Measurements from ENCODE around the gene CD69.

CD69 gene

DNA sequence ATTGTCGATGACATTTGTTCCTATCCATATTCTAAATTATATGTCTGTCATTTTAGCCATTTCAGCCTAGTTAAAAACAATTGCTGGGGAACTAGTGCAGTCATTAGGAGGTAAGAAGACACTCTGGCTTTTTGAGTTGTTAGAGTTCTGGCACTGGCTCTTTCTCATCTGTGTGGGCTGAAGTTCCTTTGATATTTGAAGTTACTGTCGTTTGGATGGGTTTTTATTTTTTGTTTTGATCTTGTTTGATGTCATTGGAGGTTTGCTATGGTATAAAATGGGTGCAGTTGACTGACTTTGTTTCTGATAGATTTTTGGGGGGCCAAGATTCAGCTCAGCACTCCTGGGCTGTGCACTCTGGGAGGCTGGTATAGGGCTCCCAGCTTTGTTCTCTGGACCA lies 20.7 kb upstream of the CD69 start:
- DNase-seq = no peak

DNA sequence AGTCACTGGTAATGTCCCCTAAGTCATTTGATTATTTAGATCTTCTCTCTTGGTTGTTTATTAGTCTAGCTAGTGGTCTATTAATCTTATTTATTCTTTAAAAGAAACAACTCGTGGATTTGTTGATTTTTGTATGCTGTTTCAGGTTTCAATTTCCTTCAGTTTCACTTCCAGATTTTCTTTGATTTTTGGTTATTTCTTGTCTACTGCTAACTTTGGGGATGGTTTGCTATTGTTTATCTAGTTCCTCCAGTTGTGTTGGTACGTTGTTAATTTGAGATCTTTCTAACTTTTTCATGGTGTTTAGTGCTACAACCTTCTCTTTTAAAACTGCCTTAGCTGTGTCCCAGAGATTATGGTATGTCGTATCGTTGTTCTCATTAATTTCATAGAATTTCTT lies 18.5 kb upstream of the CD69 start:
- DNase-seq = peak in 2 of 4 experiments; percentile 13 to 29

DNA sequence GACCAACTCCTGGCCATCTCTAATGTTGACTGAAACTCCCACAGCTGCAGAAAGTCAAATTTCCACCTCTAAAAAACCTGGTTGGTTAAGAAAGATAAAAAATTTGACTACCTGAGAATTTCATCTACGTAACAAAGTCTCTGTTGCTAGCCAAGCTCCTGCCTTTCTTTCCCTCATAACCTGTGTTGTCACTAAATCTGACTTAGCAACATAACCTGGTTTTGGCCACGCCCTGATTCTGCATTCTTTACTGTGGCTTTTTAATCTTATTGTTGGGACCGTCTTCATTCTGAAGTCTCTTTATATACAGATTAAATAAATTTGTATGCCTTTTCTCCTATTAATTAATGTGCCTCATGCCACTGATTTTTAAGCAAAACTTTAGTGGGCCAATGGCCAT lies 16.1 kb upstream of the CD69 start:
- no peak for DNase-seq

DNA sequence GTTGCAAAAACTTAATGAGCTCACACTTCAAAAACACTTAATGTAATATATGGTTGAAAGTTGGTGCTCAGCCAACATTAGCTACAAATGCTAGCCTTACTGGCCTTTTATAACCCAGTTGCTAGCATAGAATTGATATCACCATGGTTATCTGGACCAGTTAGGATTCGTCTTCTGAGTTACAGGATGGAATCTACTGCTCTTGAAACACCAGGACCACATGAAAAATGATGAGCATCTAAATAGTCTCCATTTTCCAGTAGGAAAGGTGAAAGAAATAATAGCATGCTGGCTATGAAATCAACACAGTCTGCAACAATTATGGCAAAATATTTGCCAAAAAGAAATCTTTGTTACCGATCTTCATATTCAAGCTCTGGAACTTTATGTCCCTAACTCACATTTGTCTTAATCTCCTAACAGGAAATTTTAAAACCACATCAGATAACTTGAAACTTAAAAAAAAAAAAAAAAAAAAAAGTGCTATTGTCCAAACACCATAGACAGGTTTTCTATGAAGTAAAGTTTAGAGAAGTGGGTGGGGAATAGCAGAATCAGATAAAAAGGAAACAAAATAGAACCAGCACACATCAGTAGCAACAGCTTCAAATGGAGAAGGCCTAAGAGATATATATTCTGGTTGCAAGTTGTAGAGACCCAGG lies 12.6 kb upstream of the CD69 start:
- DNase-seq = no peak

DNA sequence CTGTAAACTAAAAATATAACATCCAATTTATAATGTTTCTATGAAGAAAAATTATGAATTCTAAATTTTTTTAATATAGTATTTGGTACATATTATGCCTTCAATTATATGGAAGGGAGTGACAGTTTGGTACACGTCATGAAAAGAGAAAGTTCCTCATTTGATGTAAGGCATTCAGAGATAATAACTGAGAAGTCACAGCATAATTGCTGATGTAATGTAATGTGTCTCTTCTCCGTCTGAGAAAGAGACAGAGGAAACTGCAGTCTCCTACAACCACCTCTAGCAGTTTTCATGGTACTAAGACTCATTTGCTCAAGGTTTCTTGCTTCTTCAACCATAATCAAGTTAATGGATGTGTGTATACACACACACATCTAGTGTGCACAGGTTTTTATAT lies 2.3 kb upstream of the CD69 start:
- DNase-seq = peak; percentile 34 to 81 (median 58)

DNA sequence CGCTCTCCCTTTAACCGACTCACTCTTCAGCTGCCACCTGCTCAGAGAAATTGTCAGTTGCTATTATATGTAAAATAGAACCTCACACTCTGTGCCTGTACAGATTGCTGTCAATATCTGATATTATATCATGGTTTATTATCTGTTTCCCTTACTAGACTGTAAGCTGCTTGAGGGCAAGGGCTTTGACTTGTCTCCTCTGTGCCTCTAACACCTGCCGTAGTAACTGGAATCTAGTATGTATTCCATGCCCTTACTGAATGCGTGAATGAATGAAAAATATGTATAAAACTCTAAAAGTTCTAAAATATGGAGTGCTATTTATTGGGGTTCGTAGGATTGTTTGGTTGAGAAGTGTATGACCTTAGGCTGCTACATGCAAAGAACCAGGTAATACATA lies 1.7 kb upstream of the CD69 start:
- DNase-seq = no peak

DNA sequence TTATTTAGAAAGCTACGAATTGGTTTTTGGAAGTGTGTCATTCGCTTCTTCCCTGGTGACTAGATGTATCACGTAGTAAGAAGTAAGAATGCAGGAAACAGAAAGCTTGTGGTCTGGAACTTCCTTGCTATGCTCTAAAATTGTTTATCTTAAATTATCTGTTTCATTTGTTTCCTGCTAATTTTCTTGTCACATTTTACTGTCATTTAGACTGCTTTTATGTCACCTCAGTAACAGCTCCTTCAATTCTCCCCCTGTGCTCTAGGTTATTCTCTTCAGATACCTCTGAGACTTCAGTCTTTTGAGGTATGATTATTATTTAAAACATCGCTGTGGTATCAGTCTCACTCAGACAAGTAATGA lies 699 bp upstream of the CD69 start:
- peak in 3 of 4 experiments; percentile 21 to 51 (median 46) for DNase-seq

DNA sequence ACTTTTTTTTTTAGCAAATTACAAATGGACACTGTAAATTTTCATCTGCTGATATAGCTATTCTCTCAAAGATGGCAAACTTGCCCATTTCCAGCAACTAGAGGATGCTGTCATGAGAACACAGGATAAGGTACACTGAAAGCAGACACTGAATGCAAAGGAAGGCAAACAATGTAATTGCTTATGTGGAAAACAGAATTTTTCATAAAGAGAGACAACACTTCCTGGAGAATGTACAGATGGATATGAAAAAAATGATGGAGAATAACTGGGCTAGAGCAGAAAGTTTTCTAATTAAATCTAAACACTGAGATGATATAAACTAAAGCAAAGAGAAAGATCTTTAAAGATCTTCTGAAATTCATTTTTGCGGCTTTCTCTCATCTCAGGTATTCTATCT lies 581 bp downstream of the CD69 start:
- DNase-seq = no peak

DNA sequence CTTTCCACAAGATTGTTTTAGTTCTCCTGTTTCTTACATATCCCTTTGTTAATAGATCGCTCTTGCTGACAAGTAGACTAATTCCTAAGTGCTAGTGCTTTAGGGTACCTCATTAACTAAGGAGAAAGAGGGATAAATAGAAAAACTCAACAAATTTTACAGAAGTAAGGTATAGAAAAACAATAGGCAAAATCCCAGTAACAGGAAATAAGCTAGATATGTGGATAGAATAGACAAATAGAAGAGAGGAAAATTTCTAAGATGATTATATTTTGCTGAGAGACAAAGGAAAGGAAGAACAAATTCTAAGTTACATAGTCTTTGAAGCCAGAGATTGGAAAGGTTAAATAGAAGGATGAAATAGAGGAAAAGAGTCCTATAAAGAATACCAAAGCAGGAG lies 1.0 kb downstream of the CD69 start:
- no peak for DNase-seq

DNA sequence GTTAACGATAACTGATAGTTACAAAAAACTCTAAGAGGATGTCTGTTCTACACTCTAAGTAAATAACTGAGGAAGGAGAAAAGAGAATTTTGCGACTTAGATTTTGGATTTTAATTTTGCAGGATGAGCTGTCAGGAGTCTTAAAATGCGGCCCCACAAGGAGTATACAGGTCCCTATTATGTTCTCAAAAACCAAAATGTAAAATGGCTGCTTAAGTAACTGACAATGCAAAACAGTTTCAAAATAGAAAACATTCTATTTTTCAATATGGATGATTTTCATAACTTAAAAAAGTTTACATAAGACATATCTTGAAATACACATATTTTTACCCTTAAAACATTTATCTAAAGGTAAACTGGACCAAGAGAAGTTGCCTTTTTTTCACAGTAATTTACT lies 2.6 kb downstream of the CD69 start:
- no peak for DNase-seq

DNA sequence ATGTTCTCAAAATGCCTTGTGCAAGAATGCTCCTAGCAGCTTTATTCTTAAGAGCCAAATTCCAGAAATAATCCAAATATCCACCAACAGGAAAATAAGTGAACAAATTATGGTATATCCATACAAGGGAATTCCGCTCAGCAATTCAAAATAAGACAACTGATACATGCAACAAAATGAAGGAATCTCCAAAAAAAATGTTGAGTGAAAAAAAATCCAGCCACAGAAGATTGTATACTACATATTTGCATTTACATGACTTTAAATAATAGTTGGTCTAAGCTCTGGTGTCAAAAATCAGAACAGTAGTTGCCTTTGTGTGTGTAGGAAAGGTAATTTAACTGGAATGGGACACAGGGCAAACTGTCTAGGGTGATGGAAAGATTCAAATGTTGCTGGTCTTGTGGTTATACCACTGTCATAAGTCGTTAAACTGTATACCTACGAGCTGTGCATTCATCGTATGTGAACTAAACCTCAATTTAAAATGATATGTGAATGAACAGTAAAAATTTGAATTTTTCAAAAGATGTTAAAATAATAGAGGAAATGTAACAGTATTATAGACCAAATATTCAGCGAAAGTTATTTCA lies 3.2 kb downstream of the CD69 start:
- no peak for DNase-seq

DNA sequence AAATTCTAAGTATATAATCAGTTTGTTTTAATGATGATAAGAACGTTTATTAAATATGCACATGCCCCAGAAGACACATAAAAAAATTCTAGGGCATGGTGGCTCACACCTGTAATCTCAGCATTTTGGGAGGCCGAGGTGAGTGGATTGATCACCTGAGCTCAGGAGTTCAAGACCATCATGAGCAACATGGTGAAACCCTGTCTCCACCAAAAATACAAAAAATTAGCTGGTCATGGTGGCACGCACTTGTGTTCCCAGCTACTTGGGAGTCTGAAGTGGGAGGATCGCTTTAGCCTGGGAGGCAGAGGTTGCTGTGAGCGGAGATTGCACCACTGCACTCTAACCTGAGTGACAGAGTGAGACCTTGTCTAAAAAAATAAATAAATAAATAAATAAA lies 4.0 kb downstream of the CD69 start:
- no peak for DNase-seq

DNA sequence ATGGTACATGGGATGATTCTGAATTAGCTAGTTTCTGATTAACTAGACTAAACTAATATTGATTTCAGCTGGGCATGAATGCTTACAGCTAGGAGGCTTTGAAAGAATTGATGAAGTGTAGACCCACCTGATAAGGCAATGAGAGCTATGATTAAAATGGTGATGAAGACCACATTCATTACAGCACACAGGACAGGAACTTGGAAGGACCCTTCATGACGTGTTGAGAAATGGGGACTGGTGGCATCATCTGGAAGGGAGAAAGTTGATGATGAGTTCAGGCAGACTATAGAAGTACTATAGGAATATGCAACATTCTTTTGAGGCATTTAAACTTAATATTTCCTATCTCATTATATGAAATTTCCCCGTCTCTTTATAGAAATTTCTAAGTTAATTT lies 4.5 kb downstream of the CD69 start:
- no peak for DNase-seq

DNA sequence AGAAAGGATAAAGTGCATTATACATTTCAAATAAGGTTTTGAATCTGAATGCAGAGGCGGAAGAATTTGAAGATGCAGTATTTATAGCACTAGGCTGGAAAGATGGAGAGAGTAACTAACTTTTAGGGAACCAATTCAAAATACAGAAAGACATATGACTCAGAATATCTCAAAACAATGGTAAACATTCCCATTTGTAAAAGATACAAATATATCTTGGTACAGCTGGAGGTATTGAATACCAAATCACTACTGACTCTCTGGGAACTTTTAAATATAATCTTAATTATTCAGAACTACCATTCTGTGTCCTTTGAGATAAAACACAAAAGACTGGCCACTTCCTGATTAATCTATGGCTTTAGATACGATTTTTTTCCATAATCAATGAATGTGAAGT lies 5.1 kb downstream of the CD69 start:
- DNase-seq = no peak

DNA sequence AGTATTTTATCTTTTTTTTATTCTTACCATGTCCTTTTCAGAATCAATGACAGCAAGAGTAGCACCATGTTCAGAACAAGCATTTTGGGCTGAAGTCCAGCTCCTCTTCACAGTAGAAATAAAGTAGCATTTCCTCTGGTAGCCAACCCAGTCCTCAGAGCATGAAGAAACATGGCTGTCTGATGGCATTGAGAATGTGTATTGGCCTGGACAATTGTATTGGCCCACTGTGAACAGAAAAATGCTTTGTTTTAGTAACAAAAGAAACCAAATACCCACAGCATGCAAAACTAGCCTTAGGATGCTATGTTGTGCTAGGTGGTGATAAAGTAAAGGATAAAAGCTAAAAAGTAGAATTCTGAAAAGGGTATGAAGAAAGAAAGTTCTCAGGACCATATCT lies 5.7 kb downstream of the CD69 start:
- no peak for DNase-seq

DNA sequence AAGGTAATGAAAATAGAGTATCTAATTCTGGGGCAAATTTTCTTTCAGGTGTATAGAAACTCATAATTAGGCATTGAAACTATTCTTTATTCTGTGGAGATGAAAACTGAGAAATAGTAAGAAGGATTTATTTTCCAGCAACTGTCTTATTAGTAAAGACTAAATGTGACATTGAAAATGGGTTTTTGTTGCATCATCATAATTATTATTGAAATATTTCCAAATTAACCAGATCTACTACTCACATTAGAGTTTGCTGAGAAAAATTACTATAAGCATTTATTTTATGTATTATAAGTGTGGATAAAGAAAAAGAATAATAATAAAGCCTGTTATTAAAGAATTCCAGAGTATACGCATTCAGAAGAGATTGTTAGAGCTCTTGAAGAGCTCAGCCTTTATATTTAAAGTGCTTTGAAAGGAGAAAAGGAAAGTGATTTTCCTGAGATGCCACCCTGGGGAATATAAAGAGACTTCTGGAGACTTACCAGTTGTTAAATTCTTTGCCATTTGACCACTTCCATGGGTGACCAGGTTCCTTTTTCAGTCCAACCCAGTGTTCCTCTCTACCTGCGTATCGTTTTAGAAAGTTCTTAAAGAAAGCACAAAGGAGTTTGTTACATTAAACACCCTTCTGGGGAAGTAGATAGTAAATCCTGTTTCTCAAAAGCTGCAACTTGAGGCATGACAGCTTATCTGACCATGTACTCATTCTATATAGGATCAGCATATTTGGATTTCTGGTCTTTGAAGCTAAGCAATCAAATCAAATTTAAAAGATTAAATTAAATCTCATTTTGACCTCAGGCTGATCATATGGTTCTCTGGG lies 6.4 kb downstream of the CD69 start:
- no peak for DNase-seq

DNA sequence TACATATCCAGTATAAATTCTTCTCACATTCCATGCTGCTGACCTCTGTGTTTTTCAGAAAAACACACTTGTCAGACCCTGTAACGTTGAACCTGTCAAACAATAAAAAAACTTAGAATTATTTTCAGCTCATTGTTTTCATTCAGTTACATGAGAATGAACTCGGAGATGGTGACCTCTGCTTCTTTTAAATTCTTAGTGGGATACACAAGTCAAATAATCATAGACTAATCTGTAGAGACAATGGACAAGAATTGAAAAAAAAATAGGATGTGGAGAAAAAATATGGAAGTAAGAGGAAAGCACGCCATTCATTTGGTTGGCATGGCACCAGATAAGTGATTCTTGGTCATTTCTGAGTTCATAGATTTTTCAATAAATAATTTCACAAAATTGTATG lies 7.2 kb downstream of the CD69 start:
- no peak for DNase-seq

DNA sequence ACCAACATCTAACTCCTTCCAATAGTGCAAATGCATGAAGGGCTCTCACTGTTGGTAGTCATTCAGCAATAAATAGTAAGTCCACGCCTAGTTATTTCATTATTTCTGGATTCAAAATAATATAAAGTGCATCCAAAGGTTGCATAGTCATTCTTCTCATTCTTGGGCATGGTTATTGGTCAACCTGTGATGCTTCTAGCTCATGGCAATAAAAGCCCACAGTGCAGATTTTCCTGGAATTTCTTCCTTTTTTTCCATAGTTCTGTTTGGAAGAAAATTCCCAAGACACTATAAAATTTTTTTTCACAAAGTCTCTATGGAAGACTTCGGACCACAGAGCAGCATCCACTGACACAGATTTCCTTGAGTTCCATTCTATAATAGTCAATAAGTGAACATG lies 7.6 kb downstream of the CD69 start:
- no peak for DNase-seq

DNA sequence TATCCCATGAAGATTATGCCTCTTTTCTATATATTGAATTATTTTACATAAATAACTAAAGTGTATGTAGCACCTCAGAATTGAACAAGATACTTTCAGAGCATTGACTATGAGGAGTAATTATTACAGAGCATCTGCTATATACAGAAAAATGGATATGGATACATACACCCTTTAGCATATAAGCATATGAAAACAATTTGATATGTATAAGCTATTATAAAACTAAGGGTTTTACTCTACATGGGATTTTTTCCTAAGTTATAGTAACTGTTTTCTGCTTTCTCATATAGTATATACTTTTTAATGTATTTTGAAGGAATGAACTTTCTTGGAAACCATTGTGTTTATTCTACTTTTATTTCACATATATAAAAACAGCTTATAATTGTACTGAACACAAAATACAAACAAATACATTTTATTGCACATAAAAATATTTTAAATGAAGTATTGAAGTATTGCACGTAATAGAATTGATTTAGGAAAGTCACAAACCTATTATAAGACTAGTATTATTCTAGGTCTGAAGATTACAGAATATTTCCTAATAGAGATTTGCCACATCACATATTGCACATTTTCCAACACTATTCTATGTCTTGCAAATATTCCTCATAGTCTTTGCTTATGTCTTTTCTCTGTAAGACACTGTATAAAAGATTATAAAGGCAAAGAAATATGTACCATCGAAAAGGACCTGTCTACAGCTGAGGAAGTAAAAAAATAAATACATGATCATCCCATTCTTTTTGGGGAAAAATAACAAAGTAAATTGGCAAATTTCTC lies 8.4 kb downstream of the CD69 start:
- DNase-seq = no peak

DNA sequence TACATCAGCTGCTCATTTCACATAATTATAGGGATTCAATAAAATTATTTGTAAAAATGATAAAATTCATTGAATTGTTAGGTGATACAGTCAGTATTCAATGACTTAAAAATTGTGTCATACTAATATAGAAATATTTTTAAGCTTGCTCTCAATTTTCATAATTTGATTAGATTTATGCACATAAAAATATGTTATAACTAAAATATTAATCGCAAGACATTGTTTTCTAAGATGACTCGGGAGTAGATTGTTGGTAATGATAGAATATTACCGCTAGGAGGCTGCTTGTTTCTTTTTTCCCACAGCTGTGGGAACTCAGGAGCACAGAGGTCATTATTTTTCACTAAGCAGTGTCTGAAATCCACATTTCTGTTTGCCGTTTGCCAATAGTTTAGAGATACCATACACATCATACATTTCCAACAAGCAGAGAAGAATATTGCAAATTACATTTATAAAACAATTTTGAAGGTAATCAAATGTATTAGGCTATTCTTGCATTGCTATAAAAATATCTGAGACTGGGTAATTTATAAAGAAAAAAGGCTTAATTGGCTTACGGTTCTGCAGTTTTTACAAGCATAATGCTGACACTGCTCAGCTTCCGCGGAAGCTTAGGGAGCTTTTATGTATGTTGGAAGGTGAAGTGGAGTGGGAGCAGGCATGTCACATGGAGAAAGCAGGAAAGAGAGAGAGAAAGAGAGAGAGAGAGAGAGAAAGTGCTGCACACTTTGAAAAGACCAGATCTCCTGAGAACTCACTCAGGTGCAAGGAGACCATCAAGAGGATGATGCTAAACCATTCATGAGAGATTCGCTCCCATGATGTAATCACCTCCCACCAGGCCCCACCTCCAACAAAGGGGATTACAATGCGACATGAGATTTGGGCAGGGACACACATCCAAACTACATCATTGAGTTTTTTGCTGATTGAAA lies 9.2 kb downstream of the CD69 start:
- DNase-seq = peak in 2 of 4 experiments; percentile 53 to 72

DNA sequence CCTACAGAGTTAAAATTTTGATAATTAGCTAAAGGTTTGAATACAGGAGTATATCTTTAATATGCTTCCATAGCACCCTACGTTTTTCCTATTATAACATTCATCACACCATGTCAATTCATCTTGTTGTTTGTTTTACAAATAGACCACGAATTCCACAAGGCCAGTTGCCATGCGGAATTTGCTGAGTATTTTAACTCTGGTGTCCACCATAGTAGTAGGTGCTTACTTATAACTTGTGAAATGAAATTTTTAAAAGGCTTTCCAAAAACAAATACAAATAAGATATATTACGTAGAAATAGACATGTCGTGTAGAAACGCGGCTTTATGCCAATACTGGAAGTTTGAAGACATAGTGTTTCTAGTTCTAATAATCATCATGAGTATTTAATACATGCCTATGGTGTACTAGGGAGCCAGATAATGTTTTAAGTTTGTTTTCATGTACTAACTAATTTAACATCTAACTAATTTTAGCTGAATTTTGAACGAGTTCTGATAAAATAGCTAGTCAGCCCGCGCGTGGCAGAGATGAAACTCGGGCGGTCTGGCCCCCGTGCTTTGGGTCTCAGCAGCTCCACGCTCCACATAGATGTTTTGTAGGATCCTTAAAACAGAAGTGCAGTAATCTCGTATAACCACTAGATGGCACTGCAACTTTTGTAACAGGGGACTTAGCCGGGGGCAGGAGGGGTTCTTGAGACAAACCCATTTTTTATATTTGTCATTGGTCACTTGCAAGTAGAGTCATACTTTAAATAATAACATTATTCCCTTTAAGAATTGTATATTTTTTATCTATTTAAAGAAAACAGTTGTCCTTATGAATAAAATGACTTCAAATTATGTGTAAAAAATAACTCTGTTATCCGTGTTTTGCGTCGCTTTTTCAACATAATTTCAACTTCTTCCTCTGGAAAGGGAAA lies 10.2 kb downstream of the CD69 start:
- peak; percentile 70 to 85 (median 78) for DNase-seq

All from suppressor macrophage (primary cell).